Adrenal gland (tissue), 5 donors: ENCODE measurements around the gene OR51S1.

ENCODE experiments used
- POLR2A ChIP-seq, 2 donors: fragments of 450-650 bp; IDR thresholded peaks; one replicate each; pipeline ENCODE4 v1.6.1; 2017; ENCODE audit warnings: antibody characterized with exemption in 2 of 2, mild to moderate bottlenecking in 2 of 2, moderate library complexity in 1 of 2
- TF ChIP-seq, protein P1 (sequence below), 6 experiments: fragments of 450-650 bp in 4 of 6; fragments of 200-600 bp in 2 of 6; sonication (generic) in 1 of 6; IDR thresholded peaks; 1 replicate in 5 of 6; 2 replicates in 1 of 6; pipeline versions ENCODE4 v1.5.1 to v1.8.0; 2016 to 2021; ENCODE audit warnings: antibody characterized with exemption in 6 of 6, mild to moderate bottlenecking in 2 of 6, moderate library complexity in 1 of 6
- donor health status: DM: no; HTN: no; CAD: no.

DNA sequence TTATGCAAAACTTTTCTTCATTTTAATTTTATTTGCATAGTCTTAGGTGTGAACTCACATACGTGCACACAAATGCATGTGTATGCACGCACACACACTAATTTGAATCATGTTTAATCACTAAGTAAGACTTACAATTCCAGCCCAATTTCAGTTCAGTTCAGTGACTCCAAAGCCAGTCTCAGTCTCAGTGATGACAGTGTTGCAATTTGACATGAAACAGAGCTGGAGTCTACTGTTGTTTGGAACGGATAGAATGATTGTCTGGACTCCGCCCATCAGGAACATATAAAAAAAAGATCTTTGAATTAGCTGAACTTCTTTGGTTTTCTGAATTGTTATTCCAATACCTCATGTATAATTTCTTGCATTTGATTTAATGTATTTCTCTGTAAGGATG, 14.9 kb upstream of the OR51S1 start:
- TF ChIP-seq, protein P1, sequence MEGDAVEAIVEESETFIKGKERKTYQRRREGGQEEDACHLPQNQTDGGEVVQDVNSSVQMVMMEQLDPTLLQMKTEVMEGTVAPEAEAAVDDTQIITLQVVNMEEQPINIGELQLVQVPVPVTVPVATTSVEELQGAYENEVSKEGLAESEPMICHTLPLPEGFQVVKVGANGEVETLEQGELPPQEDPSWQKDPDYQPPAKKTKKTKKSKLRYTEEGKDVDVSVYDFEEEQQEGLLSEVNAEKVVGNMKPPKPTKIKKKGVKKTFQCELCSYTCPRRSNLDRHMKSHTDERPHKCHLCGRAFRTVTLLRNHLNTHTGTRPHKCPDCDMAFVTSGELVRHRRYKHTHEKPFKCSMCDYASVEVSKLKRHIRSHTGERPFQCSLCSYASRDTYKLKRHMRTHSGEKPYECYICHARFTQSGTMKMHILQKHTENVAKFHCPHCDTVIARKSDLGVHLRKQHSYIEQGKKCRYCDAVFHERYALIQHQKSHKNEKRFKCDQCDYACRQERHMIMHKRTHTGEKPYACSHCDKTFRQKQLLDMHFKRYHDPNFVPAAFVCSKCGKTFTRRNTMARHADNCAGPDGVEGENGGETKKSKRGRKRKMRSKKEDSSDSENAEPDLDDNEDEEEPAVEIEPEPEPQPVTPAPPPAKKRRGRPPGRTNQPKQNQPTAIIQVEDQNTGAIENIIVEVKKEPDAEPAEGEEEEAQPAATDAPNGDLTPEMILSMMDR (IDR thresholded peaks at IDR 0.05), result no peak
- TF ChIP-seq POLR2A (IDR thresholded peaks at IDR 0.05), result no peak
